Fibroblast of lung (primary cell): ENCODE results near the gene KPNA1.

Source experiments
- CTCF ChIP-seq, 2 donors: IDR thresholded peaks in 1 of 2; conservative IDR thresholded peaks in 1 of 2; 1 replicate in 1 of 2; 2 replicates in 1 of 2; pipeline ENCODE4 v1.5.1; 2011 to 2012; ENCODE audit warnings: low read length in 2 of 2, control low read depth in 1 of 2, inconsistent platforms in 1 of 2, low read depth in 1 of 2, mild to moderate bottlenecking in 1 of 2
- EZH2 ChIP-seq: IDR thresholded peaks from 2 replicates; pipeline ENCODE4 v1.5.1; 2012; ENCODE audit warnings: low read length, control low read depth, mild to moderate bottlenecking; ENCODE audit errors: missing control alignments

DNA sequence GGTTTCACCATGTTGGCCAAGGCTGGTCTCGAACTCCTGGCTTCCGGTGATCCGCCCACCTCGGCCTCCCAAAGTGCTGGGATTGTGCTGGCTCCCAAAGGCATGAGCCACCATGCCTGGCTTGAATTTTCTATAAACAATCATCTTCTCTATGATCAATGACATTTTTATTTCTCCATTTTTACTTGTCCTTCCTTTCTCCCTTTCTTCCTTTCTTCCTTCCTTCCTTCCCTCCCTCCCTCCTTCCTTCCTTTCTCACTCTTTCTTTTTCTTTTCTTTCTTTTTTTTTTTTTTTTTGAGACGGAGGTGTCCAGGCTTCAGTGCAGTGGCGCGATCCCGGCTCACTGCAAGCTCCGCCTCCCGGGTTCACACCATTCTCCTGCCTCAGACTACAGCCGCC is 8.6 kb upstream of the KPNA1 start:
- TF ChIP-seq CTCF (conservative IDR thresholded peaks at IDR 0.05 in 1 of 2, IDR thresholded peaks at IDR 0.05 in 1 of 2; ENCODE audit: low read depth in 1 of 2, low read length in 2 of 2) (no peak), EZH2 (no peak)
